Stimulated activated CD4-positive, alpha-beta T cell treated with anti-CD3 and anti-CD28 coated beads, TNF-alpha, amount 100 ng/mL, for 24 hours (primary cell): ENCODE data around the gene KRTAP5-6.
"Not testable (repeated sequence)": the region's sequence is repeated elsewhere in the genome, so short reads cannot be mapped to it uniquely, and the experiment has no call there.

Experiments
- DNase-seq, 3 experiments: peaks; one replicate each; pipeline ENCODE4 v3.0.0-alpha.2; 2020; ENCODE audit warnings: low read depth in 3 of 3

KRTAP5-6 gene

GRCh38 chr11:1683904-1684572, 13.0 kb upstream of the KRTAP5-6 start:
- DNase-seq: not testable (repeated sequence)

- not testable (repeated sequence) for DNase-seq
These were observed 11.8 kb upstream of the KRTAP5-6 start for GRCh38 chr11:1684886-1685874.

DNA sequence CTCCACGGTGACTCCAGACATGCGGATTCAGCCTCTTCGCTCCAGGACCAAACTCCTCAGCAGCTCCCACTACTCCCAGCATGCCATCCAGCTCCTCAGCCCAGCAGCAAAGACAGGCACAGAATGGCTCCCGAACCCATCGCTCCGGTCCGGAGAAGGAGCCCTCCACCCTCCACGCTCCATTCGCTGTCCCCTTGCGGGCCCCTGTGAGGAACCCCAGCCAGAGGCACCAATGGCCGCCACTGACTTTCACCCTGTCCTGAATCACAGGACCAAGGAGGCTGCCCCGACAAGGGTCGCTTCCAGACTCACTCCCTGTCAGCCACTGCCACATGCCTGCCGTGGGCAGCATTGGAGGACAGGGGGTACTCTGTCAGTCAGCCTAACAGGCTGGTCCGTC, 10.8 kb upstream of the KRTAP5-6 start:
- not testable (repeated sequence) for DNase-seq

GRCh38 chr11:1688336-1688947, 8.6 kb upstream of the KRTAP5-6 start:
- DNase-seq: not testable (repeated sequence)

- not testable (repeated sequence) for DNase-seq
These were observed 7.5 kb upstream of the KRTAP5-6 start for GRCh38 chr11:1689250-1690166.

DNA sequence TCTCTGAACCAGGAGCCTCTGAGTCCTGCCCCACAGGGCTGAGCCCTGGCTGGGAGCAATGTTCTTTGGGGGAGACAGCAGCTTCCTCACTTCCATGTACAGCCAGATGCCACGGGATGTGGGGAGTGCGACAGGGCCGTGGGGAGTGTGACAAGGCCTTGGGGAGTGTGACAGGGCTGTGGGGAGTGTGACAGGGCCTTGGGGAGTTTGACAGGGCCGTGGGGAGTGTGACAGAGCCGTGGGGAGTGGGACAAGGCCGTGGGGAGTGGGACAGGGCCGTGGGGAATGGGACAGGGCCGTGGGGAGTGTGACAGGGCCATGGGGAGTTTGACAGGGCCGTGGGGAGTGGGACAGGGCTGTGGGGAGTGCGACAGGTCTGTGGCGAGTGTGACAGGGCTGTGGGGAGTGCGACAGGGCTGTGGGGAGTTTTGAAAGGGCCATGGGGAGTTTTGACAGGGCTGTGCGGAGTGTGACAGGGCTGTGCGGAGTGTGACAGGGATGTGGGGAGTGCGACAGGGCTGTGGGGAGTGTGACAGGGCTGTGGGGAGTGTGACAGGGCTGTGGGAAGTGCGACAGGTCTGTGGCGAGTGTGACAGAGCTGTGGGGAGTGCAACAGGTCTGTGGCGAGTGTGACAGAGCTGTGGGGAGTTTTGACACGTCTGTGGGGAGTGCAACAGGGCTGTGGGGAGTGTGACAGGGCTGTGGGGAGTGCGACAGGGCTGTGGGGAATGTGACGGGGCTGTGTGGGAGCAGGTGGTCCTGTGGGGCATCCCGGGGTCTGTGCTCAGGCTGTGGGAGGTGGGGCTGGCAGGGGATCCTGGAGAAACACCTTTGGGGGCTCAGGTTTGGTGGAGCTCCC, 6.6 kb upstream of the KRTAP5-6 start:
- no peak for DNase-seq

DNA sequence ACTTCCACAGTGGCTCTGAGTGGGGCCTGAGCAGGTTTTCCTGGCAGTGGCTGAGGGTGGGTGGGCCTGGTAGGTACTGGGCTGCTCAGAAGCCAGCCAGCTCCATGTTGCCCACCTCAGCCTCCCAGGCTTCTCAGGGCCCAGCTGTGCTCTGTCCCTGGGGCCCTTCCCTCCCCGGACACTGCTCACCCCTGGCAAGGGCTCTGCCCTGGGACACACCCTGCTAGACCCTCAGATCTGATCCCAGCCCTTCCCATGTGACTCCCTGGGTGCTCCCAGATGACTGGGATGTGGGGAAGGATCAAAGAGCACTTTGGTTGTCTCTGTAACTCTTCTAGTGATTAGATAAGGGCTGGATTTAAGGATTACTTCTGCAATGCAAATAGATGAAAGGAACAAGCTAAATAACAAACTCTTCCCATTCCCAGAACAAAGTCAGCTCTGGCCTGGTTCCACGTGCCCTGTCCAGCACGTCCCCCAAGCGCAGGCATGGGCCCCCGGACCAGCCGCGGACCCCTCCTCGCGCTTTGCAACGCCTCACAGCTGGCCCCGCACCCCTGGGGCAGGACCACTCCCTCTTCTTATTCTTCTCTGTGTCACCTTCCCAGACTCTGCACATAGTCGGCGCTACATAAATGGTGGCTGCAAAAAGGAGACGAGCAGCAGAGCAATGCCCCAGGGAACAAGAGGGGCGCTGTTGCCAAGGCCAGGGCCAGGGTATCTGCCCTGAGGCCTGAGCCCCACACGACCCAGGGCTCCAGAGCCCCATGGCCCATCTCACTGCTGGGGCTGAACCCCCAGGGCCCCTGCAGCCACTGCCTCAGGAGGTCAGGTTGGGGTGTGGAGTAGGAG, 5.7 kb upstream of the KRTAP5-6 start:
- no peak for DNase-seq

DNA sequence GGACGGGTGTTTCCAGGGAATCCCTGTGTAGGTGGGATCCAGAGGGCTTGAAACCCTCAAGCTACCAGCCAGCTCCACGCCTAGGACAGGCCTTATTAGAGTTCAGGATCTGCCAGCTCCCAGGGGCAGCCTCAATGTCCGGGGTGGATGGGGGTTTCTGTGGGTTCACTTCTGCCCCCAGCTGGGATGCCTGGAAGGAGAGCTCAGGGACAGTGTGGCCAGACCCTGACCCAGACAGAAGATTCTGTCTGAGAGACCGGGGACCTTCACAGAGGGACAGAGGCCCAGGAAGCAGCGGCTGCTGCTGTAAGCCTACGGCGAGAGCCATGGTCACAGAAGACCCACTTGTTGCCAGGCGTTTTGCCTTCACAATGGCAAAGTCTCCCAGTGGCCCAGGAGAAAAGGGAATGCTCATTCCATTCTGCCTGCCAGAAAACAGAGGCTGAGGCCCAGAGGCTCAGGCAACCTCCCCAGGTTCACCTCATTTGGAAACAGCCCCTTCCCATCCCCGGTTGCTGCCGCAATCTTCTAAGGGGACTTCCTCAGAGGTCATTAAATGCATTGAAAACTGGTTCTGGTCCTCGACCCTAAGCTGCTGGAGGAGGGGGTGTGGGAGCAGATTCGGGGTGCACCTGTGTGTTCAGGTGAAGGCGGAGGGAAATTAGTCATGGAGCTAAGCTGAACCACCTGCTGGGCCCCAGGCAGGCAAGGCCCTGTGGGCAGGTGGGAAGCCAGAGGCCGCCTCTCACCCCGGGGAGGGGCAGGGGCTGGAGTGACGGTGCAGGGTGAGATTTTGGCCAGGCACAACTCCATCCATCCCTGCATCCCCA, 4.9 kb upstream of the KRTAP5-6 start:
- no peak for DNase-seq

GRCh38 chr11:1692708-1693326, 4.2 kb upstream of the KRTAP5-6 start:
- DNase-seq: no peak

DNA sequence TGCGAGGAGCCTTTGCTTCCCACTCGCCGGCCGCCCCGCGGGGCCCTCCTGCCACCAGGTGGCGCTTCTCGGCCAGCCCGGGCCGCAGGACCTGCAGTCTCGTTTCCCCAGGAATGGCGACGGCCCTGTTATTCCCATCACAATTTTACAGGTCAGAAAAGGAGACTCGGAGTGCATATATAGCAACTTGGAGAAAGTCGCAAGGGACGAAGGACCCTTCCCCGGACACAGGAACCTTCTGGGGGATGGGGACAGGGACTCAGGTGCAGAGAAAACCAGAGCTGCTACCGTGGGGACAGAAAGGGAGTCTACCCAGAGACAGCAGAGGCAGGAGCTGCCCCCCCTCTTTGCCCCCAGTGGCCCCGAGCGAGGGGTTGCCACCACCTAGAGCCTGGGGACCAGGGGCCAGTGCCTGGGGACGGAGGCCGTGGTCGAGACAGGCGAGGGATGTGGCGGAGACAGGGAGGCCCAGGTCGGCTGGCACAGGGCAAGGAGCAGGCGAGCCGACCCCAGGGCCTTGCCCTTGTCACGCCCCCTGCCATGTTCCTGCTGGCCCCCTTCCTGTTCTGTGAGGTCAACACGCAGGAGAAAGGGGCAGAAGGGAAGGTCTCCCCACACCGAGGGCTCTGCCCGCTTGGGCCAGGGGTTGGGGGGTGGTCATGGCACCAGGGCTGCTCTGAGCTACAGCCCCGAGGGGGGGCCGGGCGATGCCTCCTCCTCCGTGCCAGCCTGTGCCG, 3.5 kb upstream of the KRTAP5-6 start:
- peak; percentile 50 to 74 (median 68) for DNase-seq

DNA sequence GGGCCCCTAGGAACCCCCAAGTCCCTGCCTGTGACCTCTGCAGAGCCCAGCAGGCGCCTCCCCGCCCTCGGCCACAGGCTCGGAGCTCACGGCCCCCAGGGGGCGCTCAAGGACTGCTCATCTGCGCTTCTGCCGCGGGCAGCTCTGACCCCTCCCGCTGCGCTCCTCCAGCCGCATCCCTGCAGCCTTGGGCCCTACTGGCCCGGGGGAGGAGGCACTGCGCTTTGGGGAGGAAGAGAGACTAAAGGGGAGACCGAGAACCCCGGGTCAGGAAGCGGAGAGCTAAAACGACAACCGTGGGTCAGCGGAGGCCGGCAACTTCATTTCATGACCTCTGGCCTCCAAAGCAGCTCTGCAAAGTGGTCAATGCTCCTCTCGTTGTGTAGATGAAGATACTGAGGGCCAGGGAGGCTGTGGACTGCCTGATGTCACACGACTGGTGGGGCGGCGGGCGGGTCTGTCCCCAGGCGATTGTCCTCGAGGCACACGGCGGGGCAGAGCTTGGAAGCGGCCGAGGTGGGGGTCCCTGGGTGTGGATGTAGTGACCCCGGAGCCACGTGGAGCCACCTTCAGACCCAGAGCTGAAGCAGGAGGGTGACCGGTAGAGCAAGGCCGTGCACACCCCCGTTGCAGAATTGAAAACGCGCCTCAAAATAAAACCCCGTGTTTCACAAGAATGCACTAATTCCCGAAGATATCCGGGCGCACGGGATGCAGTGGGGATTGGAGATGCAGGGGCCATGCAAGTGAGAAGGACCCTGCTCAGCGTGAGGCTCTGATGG, 2.7 kb upstream of the KRTAP5-6 start:
- DNase-seq: peak; percentile 67 to 81 (median 67)

DNA sequence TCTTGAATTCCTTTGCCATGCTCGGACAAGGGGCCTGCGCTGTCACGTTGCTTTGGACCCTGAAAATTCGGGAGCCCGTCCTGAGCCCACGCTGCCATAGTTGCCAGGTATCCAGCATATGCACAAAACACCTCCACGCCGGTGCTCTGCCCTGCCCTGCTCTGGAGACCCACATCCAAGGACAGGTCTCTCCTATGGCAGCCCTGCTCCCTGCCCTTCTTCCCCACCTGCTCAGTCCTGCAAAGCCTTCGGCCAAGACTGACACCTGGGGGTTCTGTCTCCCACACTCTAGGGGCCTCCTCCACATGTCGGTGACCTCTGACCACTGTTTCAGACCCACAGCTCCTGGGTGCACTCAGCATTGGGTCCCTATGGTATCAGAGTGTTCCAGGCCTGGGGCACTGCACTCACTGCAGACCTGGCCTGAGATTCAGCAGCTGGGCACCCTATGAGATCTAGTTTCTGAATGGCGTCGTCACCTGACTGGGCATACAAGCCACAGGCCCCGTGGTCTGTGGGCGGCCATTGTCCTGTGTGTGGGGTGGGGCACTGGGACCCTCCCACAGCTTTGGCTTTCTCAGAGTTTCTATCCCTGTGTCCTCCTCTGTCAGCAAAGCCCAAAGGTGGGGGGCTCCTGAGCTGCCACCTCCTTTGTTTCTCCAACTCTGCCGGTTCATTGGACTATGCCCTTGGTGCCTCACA, 2.0 kb upstream of the KRTAP5-6 start:
- DNase-seq: no peak

DNA sequence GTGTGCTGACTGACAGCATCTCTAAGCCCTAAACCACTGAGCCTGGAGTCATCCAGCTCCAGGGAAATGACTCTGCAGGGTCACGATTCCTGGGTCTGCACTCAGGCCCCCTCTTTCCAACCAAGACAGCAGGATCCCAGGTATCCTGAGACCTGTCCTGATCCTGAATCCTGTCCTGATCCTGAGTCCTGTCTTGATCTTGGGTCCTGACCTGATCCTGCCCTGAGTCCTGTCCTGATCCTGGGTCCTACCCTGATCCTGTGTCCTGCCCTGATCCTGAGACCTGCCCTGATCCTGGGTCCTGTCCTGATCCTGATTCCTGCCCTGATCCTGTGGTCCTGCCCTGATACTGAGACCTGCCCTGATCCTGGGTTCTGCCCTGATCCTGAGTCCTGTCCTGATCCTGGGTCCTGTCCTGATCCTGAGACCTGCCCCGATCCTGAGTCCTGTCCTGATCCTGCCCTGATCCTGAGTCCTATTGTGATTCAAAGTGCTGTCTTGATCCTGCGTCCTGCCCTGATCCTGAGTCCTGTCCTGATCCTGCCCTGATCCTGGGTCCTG, 1.4 kb upstream of the KRTAP5-6 start:
- DNase-seq: no peak

DNA sequence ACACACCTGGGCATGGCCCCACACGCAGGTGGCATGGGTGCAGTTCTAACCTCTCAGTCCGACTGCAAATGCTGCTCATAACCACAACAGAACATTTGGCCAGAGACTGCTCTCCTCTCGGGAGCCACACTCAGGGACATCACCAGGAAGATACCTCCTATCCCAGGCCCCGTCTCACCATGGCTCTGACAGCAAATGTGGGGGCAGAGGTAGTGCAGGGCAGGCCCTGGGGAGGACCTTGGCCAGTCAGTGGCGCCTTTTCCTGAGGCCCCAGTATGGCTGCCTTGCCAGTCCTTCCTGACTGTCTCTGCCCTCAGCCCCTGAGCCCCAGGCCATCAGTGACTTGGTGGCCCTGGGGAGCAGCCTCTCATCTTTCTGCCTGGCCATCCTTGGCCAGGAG, 2.8 kb downstream of the KRTAP5-6 start:
- no peak for DNase-seq

DNA sequence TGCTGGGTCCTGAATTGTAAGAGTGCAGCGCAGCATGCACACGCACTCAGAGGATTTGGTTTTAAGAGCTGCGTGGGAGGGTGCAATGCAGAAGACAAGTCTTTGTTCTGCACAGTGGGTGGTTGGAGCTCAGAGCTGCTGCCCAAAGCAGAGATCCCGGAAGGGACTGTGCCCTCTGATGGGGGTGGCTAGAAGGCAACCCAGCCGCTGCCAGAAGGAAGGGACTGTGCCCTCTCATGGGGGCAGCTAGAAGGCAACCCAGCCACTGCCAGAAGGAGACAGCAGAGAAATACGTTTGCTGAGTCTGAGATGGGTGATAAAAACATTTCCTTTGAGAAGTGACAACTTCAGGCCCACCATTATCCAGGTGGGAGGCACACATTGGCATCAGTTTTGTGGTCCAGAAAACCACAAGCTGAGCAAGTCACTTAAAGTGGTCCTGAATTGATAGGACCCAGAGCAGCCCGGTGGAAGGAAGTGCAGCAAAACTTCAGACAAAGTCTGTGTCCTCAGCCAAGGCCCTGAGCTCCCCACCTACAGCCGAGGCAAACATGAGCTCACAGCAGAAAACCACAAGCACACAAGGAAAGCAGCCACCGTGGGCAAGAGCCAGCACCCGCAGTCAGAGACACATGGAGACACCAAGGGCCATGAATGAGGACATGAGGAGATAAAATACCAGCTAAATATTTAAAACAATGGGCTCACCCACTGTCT, 4.3 kb downstream of the KRTAP5-6 start:
- DNase-seq: no peak
